ENCODE data around the gene TUBA1A.

GRCh38 chr12:49228653-49229052 is 39.8 kb upstream of the TUBA1A start:
- TF ChIP-seq EP300 (IDR thresholded peaks at IDR 0.05) (no peak), CTCF (IDR thresholded peaks at IDR 0.05) (no peak), POLR2AphosphoS5 (IDR thresholded peaks at IDR 0.05) (no peak), POLR2A (IDR thresholded peaks at IDR 0.05) (no peak)
